GM21737 (cell line): ENCODE measurements around the gene EMSY.
"Not testable (repeated sequence)": the region's sequence is repeated elsewhere in the genome, so short reads cannot be mapped to it uniquely, and the experiment has no call there.

Experiments
- ATAC-seq: cut with Tn5 transposase; IDR thresholded peaks from one replicate; pipeline ENCODE4 v1.9.1; 2021; ENCODE audit warnings: mild to moderate bottlenecking, moderate library complexity; ENCODE audit not compliant: unreplicated experiment

Gene EMSY

DNA sequence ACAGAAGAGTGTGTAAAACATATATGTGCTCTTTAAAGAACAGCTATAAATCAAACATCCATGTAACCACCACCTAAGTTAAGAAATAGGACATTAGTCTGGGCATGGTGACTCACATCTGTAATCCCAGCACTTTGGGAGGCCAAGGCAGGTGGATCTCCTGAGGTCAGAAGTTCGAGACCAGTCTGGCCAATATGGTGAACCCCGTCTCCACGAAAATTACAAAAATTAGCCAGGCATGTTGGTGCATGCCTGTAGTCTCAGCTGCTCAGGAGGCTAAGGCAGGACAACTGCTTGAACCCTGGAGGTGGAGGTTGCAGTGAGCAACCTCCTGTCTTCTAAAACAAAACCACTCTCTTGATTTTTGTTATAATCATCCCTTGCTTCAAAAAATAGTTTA is 122.4 kb downstream of the EMSY start:
- ATAC-seq: no peak

DNA sequence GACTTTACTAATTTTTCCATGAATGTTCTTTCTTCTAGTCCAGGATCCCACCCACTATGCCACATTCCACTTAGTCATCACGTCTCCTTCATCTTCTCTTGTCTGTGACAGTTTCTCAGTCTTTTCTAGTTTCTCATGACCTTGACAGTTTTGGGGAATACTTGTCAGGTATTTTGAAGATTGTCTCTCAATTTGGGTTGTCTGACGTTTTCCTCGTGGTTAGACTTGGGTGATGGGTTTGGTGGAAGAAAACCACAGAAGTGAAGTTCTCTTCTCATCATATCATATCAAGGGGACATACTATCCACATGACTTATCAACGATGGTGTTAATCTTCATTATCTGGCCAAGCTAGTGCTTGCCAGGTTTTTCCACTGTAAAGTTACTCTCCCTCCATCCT is 123.3 kb downstream of the EMSY start:
- ATAC-seq: no peak

DNA sequence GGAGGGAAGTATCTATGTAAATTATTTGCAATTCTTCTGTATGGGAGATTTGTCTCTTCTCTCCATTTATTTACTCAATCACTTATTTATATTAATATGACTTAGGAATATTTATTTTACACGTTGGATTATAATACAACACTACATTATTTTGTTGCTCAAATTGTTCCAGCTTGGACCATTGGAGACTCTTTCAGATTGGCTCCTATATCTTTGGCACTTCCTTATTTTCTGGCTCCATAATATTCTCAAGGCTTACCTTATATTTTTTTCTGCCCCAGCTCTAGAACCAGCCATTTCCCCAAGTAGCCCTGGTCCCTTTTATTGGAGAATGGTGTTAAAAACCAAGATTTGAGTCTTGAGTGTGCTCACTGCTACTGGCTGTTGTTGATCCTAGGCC is 123.8 kb downstream of the EMSY start:
- no peak for ATAC-seq

DNA sequence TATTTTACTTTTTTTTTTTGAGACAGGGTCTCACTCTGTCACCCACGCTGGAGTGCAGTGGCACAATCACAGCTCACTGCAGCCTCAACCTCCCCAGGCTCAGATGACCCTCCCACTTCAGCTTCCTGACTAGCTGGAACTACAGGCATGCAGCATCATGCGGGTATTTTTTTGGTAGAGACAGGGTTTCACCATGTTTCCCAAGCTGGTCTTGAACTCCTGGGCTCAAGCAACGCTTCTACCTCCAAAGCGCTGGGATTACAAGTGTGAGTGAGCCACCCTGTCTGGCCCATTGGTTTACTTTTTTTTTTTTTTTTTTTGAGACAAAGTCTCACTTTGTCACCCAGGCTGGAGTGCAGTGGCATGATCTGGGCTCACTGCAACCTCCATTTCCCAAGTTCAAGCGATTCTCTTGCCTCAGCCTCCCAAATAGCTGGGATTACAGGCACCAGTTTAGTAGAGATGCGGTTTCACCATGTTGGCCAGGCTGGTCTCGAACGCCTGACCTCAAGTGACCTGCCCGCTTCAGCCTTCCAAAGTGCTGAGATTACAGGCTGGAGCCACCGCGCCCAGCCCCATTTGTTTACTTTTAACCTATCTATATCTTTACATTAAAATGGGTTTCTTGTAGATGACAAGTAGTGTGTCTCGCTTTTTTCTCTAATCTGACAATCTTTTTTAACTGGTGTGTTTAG is 127.5 kb downstream of the EMSY start:
- not testable (repeated sequence) for ATAC-seq

DNA sequence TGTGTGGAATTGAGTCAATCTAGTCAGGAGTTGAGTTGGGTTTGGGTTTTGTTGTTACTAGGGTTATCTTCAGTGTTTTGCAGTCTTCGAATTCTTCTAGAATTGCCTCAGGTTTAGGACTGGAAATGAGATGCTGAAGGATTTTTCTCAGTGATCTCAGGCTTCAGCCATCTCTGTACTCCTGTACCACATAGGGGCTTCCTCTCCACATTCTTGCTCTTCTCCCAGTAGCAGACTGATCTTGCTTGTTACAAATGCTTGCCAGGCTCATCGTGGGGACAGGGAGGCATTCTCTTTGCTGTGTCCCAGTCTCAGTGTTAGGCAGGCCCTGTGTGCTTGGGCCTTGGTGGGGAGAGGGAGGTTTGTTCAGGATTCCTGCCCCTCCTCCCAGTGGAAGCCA is 129.6 kb downstream of the EMSY start:
- ATAC-seq: no peak

DNA sequence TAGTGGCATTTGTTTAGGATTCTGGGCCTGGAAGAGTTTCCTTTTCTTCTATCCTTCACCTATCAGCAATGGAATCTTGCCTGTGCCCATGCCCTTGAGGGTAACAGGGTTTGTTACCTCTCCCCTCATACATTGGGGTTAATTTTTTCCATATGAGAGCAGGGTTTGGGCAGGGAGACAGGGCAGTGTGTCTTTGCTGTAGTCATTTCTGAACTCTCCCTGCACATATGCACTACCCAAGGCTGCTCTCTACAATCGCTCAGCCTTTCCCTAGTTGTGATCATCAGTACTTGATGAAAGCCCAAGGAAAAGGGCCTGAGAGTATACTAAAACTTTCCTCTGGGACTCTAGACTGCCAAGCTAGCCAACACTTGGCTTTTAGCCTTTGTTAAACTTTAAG is 130.1 kb downstream of the EMSY start:
- no peak for ATAC-seq

DNA sequence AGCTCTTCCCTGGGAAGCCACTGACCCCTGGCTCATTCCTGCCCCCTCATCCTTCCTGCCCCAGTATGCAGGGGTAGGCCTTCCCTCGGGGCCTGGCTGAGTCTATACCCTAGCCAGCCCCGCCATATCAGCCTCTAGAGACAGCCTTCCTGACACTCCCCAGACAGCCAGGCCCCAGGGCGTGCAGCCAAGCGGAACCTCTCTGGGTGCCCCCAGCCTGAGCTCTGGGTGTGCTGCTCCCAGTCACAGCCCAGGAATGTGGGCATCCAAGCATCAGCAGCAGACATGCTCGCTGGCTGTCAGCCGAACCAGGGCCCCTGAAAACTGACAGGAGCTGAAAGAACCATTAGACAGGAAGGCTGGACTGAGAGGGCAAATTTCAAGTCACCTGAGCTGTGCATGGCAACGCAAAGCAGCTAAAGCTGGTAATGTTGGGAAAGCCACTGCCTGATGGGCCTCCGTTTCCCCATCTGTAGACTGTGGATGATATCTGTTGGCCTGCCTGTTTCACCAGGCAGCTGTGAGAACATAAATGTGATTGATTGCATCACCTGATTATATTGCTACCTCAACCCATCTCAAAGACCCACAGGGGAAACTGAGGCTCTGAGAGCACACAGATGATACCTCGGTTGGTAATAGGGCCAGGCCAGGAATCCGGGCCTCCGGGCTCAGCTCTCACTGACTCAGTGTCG is 132.6 kb downstream of the EMSY start:
- ATAC-seq: no peak

DNA sequence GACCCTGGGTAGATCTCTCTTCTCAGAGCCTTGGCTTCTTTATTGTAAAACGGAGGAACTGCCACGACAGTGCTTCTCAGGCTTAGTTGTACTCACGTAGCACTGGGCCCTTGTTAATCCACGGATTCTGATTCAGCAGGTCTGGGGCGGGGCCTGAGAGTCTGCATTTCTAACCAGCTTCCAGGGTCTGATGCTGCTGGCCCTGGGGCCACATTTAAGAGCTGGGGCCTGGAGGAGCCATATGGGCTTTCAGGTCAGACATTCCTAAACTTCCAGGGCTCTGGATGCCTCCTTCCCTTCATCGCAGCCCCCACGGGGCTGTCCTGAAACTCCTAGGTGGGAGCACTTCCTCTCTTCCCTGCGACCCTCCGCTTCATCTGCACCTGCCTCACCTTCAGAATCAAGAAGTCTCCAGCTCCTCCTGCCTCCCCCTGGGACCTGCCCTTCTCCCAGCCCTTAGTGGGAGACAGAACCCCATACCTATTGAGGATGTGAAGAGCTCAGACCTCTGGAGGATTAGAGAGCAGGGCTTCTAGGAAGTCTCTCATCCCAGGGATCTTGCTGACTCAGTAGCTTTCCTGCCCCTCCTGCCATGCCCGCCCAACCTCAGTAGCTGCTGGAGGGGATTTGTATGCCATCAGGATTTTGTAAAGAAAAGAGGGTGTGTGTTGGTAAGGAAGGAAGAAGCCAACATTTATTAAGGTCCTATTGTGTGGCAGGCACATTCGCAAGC is 133.3 kb downstream of the EMSY start:
- no peak for ATAC-seq

DNA sequence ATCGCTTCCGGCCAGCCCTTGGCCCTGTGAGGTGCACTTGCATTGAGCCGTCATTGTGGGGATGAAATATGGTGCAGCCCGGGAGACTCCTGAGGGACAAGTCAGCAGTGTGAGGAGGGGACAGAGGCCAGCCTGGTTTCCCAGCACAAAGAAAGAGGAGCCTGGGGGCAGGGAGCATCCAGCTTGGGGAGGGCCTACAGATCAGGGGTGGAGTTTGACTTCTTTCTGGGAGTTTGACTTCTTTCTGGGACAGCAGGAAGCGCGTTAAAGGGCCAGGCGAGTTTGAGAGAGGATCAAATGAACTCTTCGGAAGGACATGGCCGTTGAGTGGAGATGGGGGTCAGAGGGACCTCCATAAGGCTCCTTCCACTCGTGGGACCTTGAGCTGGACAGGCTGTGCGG is 133.8 kb downstream of the EMSY start:
- ATAC-seq: no peak

DNA sequence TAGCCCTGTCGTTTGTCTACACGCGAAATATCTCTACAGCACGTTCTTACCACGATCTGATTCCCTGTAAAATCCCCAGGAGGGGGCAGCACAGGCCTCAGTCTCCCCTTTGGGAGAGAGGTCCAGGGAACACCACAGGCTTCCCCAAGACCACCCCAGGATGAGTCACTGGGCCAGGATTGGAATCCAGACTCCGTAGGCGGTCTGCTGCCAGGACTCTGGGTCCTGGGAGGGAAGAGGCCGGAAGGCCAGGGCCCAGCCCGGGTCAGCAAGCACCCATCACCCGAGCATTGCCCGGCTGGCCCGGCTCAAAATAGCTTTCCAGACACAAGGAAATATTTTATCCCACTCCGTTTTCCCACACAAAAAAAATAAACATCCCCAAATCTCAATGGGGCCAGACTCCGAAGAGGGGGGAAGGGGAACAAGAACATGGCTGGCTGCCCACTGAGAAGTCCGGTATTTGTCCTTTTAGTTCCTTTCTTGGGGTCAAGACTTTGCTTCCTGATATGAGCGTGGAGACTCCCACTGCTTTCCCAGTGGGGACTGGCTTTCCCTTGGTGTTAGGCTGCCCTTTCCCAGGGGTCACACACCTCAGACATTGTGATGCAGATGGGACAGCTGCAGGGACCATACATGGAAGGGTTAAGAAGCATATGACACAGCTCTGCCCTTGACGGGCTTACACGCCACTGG is 134.4 kb downstream of the EMSY start:
- ATAC-seq: no peak

DNA sequence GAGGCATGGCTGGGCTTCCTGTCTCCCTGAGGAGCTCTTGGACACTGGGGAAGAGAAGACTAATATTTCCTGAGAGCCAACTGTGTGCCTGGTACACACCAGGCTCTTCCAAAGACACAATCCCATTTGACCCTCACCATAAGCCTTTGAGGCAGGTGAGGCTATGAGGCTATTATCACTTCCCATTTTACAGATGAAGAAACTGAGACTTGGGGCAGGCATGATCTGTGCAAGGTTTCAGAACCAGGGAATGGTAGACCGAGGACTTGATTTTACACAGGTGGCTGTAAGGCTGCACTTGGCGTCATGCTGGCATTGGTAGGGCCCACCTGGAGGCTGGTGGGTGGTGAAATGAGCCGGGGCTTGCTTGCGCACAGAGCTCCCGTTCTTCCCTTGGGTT is 134.9 kb downstream of the EMSY start:
- ATAC-seq: no peak

DNA sequence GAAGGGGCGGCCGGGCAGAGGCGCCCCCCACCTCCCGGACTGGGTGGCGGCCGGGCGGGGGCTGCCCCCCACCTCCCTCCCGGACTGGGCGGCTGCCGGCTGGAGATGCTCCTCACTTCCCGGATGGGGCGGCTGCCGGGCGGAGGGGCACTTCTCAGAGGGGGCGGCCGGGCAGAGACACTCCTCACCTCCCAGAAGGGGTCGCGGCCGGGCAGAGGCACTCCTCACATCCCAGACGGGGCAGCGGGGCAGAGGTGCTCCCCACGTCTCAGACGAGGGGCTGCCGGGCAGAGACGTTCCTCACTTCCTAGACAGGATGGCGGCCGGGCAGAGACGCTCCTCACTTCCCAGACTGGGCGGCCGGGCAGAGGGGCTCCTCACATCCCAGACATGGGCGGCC is 137.7 kb downstream of the EMSY start:
- not testable (repeated sequence) for ATAC-seq

DNA sequence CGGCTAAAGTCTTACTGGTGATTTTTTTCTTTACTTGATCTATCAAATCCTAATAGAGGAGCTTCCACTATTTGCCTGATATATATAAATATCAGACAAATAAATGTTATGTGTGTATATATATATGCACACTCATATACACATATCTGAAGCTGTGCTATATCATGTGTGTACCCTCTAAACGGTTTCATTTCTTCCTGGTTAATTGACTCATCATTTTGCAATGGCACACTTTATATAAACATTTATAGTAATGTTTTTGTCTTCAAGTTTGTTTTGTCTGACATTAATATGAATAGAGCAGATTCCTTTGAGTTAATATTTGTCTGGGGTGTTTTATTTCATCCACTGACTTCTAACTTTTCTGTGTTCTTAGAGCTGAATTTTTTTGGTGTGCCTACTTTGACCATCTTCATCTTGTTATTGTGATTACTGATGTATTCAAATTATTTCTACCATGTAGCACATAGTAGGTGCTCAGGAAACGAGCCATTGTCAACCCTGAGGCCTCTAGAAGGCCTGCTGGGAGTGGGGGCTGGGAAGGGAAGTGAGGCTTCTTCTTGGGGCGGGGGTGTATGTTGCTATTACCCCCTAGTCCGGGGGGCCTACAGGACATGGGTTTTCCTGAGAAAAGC is 143.1 kb downstream of the EMSY start:
- no peak for ATAC-seq

DNA sequence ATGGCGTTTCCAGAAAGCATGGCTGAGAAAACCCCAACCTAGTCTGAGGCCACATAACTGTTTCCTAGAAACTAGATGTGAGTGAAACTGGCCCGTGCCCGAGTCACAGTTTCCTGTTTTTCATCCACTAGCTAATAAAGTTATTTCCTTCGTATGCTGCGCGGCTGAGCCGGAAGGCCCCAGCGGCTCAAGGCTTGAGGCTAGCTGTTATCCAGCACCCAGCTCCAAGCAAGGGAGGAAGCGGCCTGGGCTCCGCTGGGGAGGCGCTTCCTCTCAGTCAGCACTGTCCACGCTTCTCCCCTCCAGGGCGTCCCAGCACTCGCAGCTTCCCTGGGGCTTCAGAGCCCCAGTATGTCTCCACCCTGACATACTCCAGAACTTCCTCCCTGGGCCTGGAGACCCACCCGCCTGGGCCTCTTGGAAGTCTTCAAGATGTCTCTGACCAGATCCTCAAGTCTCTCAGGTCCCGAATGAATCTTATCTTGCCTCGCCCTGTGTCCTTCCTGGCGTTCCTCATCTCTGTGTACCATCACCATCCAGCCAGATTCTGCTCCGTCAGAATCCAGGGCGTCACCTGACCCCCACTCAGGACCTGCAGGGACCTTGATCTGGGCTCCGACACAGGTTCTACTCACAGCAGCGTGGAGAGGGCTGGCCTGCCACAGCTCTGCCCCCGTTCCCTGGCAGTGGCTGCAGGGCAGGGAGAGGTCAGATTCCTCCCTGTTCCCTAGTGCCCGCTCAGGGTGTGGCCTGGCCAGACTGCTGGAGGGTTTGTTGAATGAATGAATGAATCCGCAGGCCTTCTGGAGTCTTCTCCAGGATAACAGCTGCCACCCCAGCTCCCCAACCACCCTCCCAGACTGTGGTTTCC is 143.9 kb downstream of the EMSY start:
- ATAC-seq: no peak

DNA sequence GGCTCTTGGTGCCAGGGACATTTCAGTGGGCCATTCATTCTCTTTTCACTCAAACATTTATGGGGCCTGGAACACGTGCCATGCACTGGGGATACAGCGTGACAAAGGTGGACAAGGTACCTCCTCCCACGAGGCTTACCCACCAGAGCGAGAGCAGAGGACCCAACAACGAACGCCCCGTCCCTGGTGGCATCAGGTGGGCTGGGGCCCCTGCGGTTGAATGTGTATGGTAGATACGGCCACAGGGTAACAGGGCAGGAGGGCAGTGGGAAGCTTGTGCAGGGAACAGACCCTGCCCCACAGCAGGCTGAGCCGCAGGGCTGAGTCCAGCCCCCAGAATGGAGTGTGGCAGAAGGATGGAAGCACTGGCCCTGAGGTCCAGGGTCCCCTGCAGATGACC is 144.7 kb downstream of the EMSY start:
- no peak for ATAC-seq

DNA sequence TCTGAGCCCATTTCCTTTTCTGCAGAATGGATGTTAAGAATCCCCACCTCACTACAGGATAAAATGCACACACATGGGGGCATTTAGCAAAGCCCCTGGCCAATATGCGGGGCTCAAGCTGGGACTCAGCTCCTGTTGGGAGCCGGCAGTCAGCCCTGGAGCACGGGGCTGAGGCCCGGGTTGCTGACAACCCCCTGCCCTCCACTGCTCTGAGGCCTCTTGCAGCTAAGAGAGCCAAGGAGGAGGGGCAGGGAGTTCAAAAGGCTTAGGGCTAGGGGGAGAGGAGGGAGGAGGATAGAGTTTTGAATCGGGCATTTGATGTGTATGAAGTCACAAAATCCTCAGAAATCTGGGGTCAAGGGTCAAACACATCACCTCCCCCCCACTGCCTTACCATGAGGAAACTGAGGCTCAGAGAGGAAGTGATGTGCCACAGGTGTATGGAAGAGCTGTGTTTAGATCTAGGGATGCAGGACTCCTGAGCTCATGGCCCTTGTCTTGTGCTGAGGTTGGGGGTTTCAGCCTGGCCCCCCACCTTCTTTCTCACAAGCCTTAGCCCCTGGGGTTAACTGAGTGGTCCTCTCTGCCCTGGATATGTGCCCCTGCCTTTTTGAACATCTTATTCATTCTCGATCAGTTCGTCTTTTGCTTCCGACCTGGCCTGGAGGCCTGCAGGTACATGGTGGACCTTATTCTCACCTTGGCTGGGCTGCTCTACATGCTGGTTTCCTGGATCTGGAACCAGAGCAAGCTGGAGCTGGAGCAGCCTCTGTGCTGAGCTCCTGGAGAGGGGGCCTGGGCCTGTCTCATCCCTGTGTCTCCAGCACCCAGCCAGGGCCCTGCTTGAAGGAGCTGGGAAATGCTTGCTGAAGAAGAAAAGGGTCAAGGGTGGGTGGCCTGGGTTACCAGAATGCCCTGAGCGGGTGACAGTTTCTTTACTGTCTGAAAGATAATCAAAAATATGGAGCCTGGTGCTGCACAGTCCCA is 145.4 kb downstream of the EMSY start:
- no peak for ATAC-seq

DNA sequence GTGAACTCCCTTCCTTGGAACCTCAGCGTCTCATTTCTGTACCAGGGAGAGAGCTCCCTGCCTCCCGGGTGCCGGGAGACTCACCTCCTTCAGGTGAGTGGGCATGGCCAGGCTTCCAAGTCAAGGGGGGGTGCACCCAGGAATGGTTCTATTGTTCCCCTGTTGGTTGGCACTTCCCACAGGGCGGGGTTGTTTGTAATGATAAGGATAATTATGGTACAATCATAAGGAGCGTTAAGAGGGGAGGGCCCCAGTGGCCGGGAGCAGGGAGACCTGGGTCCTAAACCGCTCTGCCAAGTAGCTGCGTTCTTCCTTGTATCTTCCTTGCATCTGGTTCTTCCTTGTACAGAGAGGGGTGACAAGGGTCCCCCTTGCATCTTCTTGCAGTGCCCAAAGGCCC is 146.6 kb downstream of the EMSY start:
- no peak for ATAC-seq

DNA sequence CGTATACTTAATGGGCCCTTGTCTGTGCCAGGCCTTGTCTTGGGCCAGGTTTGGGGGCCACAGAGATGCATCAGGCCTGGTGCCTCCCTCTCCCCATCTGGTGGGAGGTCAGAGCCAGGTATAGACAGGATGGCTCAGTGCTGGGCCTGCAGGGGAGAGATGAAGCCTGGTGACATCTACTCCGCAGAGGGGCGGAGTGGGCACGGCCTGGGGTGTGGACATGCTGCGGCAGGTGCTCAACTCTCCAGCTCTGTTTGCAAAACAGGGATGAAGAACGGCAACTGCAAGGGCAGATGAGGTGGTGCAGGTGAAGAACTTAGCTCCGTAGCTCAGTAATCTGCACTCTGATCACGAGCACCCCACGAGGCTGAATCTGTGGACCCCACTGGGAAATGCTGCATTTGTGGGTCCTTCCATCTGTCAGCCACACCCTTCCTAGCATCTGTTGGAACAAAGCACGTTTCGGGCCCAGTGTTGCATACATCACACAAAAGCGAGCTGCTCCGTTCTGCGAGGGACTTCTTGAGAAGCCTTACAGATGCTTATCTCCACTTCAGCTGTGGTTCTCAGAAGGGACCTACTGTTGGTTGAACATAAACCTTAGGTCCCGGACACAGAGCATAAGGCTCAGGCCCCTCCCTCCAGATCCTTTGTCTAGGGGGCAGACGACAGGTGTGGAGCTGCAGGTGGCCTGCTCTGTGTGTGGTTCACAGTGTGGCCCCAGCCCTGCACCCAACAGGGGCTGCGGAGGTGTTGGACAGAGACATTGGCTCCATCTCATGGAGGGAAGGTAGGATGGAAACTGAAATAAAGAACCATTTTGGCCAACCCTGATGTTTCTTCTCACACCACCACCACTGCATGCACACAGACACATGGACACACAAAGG is 147.5 kb downstream of the EMSY start:
- no peak for ATAC-seq
